HG03439 (cell line): ENCODE data around the gene GCN1.

Experiments
- ATAC-seq: cut with Tn5 transposase; IDR thresholded peaks from one replicate; pipeline ENCODE4 v1.9.1; 2021; ENCODE audit warnings: mild to moderate bottlenecking, moderate library complexity; ENCODE audit not compliant: unreplicated experiment

The GCN1 gene

DNA sequence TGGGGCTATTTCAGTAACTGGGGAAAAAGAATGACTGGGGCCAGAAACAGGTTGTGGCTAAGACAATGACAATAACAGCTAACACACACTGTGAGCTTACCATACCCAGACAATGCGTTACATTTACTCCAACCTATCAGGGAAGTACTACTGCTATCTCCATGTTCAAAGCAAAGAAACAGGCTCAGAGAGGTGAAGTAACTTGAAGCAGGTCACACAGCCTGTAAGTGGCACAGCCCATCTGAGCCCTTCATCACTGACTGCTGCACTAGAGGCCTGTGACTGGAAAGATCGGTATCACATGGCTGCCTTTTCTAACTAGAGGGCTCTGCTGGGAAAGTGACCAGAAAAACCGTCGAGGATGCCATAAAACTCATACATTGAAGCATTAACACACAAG is 7.9 kb downstream of the GCN1 start:
- ATAC-seq = no peak

DNA sequence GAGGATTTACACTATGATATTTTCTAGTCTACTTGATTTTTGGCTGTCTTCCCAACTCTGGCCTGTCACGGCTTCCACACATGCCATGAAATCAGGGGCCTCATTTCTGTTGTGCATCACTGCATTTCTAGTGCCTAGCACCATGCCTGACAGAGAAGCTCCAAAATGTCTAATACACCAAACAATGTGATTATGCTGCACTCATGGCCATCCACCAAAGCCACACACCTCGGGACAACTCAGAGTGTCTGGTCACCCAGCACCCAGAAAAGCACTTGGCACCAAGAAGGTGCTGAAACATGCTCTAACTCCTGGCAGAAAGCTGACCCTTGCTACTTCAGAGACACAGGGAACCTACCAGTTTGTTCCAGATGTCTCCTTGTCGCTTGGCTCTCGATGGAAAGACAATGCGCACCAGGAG is 11.3 kb downstream of the GCN1 start:
- no peak for ATAC-seq

DNA sequence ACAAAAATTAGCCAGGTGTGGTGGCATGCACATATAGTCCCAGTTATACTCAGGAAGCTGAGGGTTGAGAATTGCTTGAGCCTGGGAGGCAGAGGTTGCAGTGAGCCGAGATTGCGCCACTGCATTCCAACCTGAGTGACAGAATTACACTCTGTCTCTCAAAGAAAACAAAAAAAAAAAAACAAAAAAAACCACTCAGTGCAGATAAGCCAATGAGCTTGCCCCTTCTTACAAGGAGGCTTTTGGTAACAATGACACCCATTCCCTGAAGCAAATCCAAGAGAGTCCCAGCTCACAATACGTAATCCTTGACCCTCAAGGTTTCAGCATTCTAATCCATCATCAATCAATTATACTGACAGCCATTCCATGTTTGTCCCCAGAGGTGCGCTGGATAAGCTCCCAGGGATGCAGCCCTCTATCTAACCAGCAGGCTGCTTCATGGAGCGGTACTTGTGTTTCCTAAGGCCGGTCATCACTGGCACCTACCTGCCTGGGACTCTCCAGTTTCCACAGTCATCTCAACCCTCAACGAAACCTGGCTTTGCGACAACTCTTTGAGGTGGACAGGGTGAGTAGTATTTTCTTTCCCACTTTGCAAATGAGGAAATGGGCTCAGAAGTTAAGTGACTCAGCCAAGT is 12.4 kb downstream of the GCN1 start:
- no peak for ATAC-seq

DNA sequence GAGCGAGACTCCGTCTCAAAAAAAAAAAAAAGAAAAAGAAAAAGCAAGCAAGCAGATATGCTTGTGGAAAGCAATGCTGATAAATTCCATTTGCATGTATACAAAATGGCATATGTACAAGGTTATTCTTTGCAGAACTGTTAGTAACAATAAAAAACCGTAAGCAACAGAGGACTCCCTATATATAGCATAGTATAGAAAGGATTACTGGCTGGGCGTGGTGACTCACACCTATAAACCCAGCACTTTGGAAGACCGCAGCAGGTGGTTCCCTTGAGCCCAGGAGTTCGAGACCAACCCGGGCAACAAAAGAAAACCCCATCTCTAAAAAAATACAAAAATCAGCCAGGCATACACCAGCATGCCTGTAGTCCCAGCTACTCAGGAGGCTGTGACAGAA is 13.5 kb downstream of the GCN1 start:
- no peak for ATAC-seq

DNA sequence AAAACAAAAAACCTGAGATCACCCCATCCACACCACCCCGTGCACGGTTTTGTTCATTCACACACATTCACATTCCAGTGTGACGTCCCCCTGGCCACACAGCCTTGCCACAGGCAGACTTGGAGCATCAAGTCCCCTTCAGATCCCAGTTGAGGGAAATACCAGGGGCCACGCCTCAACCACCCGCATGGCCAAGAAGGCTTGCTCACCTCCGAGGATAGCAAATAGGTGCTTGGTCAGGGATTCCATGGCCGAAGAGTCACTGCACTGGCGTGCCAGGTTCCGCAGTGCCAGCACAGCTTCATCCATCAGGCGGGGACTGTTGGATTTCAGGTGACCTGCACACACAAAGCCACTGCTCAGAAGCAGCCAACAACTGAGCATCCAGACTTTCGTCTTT is 19.0 kb downstream of the GCN1 start:
- no peak for ATAC-seq

DNA sequence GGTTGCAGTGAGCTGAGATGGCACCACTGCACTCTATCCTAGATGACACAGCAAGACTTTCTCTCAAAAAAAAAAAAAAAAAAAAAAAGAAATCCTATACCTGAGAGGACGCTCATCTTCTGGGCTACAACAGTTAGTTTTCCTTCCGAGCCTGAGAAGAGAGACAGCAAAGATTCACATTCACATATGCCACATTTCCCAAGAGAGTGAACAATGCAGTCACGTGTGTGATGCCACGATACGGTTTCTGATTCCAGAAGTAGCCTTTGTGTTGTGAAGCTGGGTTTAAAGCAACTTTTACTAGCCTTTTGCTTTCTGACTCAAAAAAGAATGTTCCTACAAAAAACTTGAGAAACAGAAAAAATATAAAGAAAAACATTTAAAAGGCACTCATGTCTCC is 19.5 kb downstream of the GCN1 start:
- no peak for ATAC-seq

DNA sequence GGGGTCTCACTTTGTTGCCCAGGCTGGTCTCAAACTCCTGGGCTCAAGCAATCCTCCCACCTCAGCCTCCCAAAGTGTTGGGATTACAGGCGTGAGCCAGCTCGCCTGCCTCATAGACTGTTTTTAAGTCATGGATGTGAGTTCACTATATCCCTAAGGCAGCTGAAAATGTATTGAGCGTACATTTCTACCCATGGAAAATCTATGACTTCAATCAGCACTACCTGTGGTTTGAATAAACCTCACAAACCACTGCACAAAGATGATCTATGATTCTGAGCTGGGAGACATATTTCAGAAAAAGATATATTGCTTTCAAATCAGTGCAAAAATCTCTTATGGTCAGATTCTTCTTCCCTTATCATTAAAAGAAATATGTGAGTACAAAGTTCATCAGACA is 22.5 kb downstream of the GCN1 start:
- ATAC-seq = no peak

DNA sequence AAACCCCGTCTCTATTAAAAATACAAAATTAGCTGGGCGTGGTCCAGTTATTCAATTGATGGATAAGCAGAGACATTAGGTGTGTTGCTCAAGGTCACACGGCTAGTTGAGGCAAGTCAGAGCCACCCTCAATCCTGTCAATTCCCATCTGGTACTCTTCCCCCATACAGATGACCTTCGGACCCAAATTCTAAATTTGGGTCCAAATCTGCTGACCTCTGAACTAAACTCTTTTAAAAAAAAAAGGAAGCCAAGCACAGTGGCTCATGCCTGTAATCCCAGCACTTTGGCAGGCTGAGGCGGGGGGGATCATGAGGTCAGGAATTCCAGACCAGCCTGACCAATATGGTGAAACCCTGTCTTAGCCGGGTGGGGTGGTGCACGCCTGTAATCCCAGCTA is 23.9 kb downstream of the GCN1 start:
- ATAC-seq = no peak

DNA sequence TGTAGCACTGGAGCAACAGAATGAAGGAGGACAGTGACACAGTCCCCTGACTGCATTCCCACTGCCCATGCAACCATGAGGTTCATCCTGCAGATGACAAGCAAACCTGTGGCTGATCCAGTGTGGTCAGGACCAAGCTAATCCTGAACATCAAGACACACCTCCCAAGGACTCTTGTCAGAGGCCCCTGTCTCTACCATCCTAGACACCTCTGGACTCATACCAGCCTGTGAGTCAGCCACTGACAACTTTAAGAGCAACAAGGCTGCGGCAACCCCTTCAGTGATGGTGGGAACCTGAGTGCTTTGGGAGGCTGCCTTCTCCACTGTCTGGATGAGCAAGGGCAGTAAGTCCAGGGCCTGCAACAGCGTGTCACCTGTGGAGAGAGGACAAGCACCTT is 24.6 kb downstream of the GCN1 start:
- ATAC-seq = no peak

DNA sequence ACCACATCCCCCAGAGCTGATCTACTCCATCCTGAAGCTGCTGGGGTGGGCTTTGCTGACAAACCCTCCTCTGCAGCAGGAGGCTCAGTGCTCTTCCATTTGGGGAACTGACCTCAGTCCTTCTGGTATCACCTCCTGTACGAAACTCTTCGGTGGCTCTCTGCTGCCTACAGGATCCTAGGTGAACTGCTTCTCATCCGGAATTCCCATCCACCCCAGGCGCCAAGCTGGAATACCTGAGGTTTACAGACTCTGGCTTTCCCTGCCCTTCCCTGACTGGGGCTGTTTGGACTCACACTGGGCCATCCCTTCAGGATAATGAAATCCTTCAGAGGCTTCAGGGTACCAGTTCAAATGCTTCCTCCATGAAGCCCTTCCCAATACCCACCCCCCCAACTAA is 26.2 kb downstream of the GCN1 start:
- no peak for ATAC-seq

DNA sequence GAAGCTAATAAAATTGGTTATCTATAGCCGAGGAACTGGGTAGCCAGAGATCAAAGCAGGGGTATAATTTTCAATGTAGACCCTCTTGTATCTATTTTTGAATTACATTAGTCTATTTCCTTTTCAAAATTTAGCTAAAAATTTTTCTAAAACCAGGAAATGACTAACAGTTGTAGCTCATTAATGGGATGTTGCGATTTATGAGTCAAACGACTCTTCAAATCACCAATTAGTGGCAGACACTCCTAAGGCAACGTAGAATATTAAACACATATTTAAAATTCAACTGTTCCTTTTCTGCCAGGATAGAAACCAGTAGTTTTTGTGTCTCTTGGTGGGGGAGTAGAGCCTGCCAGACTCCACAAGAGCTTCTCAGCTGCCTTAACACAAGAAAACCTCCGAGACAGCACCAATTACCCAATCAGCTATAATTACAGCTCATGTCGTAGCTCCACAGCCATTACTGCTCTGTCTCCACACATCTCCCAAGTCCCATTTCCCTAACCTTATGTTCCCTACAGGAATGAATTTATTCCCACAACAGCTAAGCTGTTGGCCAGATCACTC is 26.9 kb downstream of the GCN1 start:
- ATAC-seq = no peak

DNA sequence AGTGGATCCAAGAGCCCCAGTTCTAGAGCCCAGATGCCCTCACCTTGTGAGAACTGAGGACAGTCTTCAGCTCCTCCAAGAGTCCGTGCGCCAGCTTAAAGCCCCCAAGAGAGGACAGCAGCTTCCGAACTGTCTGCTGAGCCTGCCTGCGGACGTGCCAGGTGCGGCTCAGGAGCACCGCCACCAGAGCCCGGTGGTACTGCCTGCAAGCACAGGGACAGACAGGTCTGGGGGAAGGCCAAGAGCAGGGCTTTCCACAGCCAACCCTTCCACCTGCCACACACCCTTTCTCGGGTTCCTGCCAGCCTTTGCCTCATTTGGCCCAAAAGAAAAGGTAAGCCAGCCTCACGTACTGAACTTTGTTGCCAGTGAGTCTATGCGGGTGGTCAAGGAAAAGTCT is 30.2 kb downstream of the GCN1 start:
- no peak for ATAC-seq

DNA sequence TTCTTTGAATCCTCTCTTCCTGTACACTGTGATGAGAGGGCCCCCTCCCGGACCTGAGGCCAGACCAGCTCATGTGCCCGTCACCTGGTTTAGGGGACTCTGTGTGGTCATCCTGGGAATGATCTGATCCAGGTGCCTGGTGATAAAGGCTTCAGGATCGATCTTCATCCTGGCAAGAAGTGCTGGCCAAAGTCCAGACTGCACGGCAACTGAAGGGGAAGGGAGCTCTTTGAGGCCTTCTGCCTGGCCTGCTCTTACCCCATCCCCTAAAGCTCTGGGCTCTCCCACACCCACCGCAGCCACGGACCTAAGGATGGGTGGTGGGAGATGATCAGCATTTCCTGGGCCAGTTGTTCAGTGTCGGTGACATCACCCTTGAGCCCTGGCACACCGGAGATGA is 31.8 kb downstream of the GCN1 start:
- no peak for ATAC-seq

DNA sequence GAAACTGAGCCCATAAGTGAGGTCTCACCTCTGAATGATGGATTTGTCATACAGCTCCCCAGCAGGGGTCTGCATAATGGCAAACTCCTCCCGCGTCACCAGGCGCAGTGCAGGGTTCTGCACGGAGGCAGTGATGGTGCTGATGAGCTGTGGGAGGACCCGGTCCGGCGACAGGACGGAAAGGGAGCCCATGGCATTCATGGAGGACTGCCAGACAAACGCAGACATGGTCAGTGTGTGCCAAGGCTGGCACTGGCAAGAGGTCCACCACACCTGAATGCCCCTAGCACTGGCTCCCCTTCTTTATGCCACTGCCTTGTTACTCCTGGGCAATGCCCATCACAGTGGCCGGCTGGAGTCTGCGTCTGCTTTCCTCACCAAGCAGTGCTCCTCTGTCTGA is 32.7 kb downstream of the GCN1 start:
- ATAC-seq = no peak

DNA sequence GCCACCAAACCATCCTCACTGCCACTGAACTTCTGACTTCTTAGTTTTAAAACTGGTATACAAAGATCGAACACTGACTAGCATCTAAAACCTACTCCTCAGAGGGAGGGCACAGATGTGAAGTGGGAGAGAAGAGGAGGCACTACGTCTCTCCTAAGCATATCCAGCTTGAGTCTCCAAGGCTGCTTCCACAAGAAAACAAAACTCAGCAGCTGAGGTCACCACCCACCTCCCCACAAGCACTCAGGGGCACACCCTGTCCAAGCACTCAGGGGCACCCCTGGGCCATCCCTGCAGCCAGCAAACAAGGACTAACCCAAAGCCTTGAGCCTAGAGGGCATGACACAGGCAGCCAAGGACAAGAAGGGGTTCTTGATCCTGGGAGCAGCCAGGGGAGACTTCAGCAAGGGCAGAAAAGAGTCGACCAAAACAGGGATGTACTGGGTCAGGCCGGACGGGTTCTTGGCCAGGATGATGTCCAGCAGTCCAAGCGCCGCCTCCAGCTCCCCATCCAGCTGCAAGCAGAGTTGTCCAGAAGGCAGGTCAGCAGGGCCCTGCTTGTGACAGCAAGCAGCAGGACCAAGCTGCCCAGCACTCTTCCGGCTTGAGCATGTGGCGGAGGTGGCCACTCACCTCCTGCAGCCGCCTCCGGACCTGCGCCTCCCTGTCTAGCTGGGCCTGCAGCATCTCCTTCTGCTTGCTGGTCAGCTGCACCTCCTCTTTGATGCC is 34.8 kb downstream of the GCN1 start:
- no peak for ATAC-seq

DNA sequence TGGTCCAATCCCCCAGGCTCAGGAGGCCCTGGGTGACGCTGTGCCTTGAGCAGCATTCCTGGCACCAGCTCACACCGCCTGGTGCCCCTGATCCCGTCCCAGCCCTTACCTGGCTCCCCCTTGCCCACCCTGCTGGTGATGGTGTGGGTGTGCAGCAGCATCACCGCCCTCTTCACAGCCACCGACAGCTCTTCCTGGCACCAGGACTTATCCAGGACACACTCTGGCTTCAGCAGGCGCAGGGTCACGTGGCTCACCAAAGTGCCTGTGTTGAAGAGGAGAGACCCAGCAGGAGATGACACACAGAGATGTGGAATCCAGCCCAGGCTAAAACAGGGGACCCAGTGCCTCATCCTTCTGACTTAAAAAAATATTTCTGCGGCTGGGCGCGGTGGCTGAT is 36.2 kb downstream of the GCN1 start:
- no peak for ATAC-seq

DNA sequence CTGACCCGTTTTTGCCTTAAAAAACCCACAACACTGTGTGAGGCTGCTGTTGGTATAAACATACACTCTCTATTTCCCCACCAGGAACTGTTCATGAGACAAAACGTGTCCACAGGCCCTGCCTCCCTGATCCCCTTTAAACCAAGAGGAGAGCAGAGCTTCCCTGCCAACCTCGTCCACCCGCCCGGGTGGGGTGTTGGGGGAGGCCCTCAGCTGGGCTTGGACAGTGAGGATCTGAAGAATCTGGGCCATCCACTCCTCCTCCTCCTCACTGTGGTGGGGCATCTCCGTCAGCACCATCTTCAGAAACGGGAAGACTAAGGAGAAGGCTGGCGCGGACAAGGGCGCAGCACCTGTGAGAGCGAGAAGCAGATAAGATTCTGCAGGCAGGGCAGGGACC is 36.8 kb downstream of the GCN1 start:
- ATAC-seq = no peak

DNA sequence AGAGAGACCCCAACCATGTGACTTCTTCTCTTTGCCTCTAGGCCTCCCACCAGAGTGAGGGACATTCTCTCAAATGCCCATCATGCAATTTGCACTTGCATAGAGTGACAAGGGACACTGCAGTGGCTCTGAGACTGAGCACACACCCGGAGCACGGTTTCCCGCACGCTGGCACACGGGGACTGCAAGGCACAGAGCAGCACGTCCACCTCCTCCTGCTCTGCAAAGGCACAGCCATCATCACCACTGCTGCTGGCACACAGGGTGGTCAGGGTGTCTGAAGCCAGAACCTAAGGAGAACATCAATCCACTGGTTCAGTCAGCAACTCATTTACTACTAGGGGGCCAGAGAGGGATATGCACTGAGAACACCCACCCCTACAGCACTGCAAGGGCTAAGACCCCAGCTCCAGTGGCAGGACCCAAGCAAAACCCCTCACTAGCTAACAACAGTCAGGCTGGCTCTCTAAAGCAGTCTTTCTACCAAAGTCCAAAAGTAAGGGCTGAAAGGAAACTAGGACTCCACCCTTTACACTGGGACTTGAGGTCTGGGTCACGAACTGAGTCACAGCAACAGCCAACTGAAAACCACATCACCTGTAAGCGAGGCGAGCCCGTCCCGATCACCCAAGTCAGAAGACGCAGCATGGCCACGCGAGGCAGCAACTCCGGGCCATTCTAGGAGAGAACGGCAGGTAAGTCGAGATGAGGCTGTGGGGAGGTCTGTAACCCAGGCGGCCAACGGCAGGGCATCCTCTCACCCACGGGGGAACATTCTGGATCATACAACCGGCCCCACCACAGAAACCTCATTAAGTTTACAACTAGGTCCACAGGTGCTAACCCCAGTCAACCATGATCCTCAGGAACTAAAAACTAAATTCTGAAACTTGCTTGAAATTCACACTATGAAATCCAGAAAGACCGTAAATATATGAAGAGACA is 37.9 kb downstream of the GCN1 start:
- no peak for ATAC-seq

DNA sequence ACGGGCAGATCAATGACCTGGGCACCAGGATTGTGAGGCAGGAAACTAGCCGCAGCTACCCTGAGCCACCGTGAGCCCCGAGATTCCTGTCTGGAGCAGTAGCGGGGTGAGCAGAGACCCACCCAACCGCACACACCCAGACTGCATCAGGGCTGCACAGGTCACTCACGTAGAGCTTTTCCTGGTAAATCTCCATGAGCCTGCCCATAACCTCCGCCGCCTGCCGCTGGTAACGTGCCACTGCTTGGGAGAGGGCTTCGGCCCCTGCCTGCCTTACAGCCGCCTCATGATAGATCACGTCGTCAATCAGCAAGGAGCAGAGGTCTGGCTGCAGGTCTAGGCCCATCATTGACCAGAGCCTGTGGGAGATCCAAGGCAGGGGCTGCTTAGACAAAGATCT is 39.4 kb downstream of the GCN1 start:
- ATAC-seq = no peak

DNA sequence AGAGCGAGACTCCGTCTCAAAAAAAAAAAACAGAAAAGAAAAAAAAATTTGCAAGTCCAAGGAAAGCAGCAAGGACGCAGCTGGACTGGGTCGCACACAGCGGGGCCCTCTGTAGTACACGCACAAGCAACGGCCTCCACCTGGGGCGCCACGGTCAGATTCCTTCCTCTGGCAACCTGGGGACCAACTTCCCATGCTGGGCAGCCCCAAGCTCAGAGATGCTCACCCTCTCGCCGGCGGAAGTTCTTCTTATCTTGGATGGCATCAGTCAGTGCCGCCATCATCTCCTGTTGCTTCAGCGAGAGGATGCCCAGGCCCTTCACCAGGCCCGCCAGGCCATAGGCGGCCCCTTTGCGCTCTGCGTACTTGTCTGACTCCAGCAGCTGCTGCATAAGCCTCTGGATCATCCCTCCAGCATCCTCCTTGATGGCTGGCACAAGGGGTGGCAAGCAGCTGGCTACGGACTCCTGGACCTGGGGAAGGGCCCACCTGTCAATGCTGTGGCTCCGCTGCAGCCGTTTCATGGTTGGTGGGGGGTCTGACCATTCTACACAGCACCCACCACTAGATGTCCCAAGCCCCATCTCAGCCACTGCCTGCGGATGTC is 43.5 kb downstream of the GCN1 start:
- no peak for ATAC-seq

DNA sequence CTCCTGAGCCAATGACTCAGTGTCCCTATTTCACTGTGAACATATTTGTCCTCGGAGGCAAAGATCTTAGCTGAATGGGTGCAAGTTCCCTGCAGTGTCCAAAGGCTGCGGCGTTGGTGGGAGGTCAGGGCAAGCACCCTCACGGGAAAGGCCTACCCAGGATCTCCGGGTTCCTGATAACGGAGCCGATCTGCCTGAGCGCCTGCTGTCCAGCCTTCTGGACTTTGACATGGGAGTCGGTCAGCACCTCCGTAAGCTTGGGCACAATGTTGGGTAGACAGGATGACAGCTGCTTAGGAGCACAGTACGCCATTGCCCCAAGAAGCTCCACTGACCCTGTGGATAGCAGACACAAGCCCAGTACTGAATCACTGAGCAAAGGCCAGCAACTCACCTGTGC is 46.5 kb downstream of the GCN1 start:
- ATAC-seq = no peak
